Bronchial epithelial cell (primary cell): ENCODE data around the gene DNM1L. TPM values are rescaled to one million over a fixed set of nuclear protein-coding genes. Genes with fewer than 3 reads are reported as not detected.

Experiments used
- DNase-seq: peaks from one replicate; pipeline ENCODE4 v3.0.0-alpha.2; 2010; ENCODE audit warnings: low read depth
- FAIRE-seq: peaks from 2 replicates; lab custom pipeline; 2011; peaks lifted over from hg19 to GRCh38; lab: Jason Lieb, UNC
- H3K27me3 ChIP-seq: 2 replicates; pipeline ENCODE4 v1.5.1; 2011; ENCODE audit warnings: low read length; ENCODE audit not compliant: control insufficient read depth, insufficient read depth
- H3K36me3 ChIP-seq: 2 replicates; pipeline ENCODE4 v1.5.1; 2011; ENCODE audit warnings: low read length; ENCODE audit not compliant: control insufficient read depth, insufficient read depth
- H3K4me3 ChIP-seq: 2 replicates; pipeline ENCODE4 v1.5.1; 2011; ENCODE audit warnings: mild to moderate bottlenecking, low read depth, low read length, control low read depth
- total RNA-seq: library from RNA; depleted of rRNA; stranded (reverse); fragments of >200 nt; gene quantifications from 2 replicates; pipeline ENCODE4 v1.2.1, GENCODE V29; 2014
- TF ChIP-seq, protein P1 (sequence below): IDR thresholded peaks from 2 replicates; pipeline ENCODE4 v1.5.1; 2011; ENCODE audit warnings: mild to moderate bottlenecking, moderate library complexity, low read length, control low read depth, inconsistent platforms; ENCODE audit not compliant: insufficient read depth, severe bottlenecking

Gene DNM1L
- total RNA-seq, 1 donor from 2014 or later, result 69.2 TPM

DNA sequence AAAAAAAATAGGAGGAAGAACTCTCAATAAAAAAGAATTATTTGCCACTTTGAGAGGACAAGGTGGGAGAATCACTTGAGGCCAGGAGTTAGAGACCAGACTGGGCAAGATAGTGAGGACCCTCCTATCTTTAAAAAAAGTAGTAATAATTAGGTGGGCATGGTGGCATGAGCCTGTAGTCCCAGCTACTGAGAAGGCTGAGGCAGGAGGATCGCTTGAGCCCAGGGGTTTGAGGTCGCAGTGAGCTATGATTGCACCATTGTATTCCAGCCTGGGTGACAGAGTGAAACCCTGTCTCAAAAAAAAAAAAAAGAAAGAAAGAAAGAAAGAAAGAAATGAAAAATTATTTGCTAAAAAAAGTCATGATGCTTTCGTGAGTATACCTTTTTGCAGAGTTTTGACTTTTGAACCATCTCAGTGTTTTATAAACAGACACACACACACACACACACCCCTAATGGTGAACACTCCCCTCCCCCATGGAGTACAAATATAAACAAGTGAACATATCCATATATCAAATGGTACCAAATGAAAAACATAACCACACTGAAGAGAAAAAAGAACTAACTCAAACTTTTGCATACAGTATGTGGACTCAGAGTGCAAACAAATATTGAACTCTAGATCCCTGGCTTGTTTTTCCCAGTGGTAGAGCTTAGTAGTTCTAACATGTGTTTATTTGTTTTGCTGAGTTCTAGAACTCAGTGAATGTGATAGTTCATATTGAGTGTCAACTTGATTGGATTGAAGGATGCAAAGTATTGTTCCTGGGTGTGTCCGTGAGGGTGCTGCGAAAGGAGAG lies 27.7 kb upstream of the DNM1L start:
- Histone ChIP-seq H3K36me3 (no peaks in the 10 kb centered on the region), H3K4me3 (no peak overlapping the region), H3K27me3 (no peaks in the 10 kb centered on the region)
- DNase-seq (no peak), FAIRE-seq (no peak)
- TF ChIP-seq, protein P1, sequence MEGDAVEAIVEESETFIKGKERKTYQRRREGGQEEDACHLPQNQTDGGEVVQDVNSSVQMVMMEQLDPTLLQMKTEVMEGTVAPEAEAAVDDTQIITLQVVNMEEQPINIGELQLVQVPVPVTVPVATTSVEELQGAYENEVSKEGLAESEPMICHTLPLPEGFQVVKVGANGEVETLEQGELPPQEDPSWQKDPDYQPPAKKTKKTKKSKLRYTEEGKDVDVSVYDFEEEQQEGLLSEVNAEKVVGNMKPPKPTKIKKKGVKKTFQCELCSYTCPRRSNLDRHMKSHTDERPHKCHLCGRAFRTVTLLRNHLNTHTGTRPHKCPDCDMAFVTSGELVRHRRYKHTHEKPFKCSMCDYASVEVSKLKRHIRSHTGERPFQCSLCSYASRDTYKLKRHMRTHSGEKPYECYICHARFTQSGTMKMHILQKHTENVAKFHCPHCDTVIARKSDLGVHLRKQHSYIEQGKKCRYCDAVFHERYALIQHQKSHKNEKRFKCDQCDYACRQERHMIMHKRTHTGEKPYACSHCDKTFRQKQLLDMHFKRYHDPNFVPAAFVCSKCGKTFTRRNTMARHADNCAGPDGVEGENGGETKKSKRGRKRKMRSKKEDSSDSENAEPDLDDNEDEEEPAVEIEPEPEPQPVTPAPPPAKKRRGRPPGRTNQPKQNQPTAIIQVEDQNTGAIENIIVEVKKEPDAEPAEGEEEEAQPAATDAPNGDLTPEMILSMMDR, result no peak

DNA sequence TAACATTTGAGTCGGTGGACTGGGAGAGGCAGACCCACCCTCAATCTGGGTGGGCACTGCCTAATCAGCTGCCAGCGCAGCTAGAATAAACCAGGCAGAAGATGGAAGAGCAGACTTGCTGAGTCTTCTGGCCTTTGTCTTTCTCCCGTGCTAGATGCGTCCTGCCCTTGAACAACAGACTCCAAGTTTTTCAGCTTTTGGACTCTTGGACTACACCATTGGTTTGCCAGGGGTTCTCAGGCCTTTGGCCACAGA lies 27.2 kb upstream of the DNM1L start:
- FAIRE-seq (no peak), DNase-seq (no peak)
- Histone ChIP-seq H3K4me3 (no peak overlapping the region), H3K27me3 (no peaks in the 10 kb centered on the region), H3K36me3 (no peaks in the 10 kb centered on the region)
- TF ChIP-seq, protein P1, result no peak

DNA sequence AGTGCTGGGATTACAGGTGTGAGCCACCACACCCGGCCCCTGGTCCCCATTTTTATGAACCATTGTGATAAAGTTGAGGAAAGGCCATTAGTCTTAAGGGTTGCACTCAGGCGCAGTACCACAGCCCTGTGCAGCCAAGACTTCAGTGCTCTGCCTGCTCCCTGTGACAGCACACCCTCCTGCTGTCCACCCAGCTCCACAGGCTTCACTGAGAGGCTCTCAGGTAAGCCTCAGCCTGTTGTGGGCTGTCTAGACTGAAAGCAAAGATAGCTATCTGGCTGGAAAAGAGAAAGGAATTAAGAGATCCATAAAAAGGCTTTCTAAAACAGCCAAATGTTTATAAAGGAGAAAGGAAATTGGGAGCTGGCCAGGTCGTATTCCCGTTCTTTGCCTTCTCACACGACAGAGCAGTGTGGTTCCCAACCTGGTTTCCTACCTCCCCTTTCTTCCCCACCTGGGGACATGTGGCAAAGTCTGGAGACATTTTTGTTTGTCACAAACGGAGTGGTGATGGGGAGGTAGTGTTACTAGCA lies 19.1 kb upstream of the DNM1L start:
- H3K36me3 ChIP-seq, result no peaks in the 10 kb centered on the region
- H3K4me3 ChIP-seq, result no peak overlapping the region
- FAIRE-seq (no peak), DNase-seq (no peak)
- TF ChIP-seq, protein P1, result no peak
- H3K27me3 ChIP-seq, result no peaks in the 10 kb centered on the region

DNA sequence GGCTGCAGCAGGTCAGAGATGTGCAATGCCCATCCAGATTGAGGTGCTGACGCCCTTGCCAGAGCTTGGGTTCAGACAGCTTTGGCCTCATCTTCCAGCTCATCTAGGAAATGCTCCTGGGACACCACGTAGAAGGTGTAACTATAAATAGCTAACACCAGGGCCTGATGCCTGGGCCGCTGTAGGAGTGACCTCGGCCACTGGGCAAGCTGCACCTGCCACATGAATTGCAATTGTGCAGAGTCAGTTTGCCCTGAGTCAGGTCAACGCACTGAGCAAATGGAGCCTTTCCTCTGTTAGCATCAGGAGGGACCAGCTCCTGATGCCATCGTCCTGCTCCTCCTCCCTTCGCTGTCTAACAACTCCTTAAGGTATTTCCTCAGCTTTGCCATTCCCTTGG lies 17.4 kb upstream of the DNM1L start:
- TF ChIP-seq, protein P1, result no peak
- no peak overlapping the region for H3K4me3 ChIP-seq
- no peaks in the 10 kb centered on the region for H3K27me3 ChIP-seq
- H3K36me3 ChIP-seq, result no peaks in the 10 kb centered on the region
- DNase-seq, result no peak
- no peak for FAIRE-seq

DNA sequence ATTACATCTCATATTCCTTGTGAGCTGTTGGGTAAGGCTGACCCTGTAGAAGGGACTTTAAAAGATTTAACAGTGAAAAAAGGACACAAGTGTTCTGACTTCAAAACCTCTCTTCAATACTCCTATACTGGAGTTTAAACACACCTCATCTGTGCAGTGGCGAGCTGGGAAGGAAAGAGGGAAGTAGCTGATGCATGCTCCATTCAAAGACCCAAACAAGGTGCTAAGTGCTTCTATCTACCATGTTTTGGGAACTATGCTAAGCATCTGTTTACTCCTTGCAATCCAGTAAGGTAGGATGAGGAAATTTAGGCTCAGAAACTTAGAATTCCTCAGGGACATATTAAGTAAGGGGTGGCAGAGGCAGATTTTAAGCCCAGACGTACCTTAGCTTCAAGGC lies 16.4 kb upstream of the DNM1L start:
- Histone ChIP-seq H3K36me3 (no peaks in the 10 kb centered on the region), H3K27me3 (no peaks in the 10 kb centered on the region), H3K4me3 (no peak overlapping the region)
- DNase-seq (no peak), FAIRE-seq (no peak)
- TF ChIP-seq, protein P1, result no peak

DNA sequence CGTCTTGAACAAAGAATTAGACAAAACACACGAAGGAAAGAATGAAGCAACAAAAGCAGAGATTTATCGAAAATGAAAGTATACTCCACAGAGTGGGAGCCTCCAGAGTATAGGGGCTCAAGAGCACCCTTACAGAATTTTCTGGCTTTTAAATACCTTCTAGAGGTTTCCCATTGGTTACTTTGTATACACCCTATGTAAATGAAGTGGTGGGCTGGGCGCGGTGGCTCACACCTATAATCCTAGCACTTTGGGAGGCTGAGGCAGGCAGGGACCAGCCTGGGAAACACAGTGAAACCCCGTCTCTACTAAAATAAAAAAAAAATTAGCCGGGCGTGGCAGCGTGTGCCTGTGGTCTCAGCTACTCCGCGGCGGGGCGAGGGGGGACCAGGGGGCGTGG lies 13.1 kb upstream of the DNM1L start:
- Histone ChIP-seq H3K4me3 (no peak overlapping the region), H3K36me3 (no peaks in the 10 kb centered on the region), H3K27me3 (no peaks in the 10 kb centered on the region)
- DNase-seq (no peak), FAIRE-seq (no peak)
- TF ChIP-seq, protein P1, result no peak
